C4-2B (cell line): ENCODE results near the gene CNP.

Experiments used
- CTCF ChIP-seq: fragments of 450-650 bp; conservative IDR thresholded peaks from 2 replicates; pipeline ENCODE4 v1.5.1; 2017; ENCODE audit warnings: mild to moderate bottlenecking
- ZFX ChIP-seq: fragments of 450-650 bp; IDR thresholded peaks from 2 replicates; pipeline ENCODE4 v1.6.1; 2017

GRCh38 chr17:41925991-41926590, 40.5 kb upstream of the CNP start:
- TF ChIP-seq CTCF (no peak), ZFX (no peak)
